Ovary (tissue), 3 donors: ENCODE data around the gene RPS25.

Experiments
- CTCF ChIP-seq, 3 donors: fragments of 450-650 bp in 2 of 3; fragments of 200-600 bp in 1 of 3; IDR thresholded peaks; one replicate each; pipeline versions ENCODE4 v1.5.1 to v1.8.0; 2016 to 2022; ENCODE audit warnings: antibody characterized with exemption in 3 of 3, mild to moderate bottlenecking in 1 of 3
- EP300 ChIP-seq: sonication (generic); formaldehyde crosslinking; IDR thresholded peaks from one replicate; pipeline ENCODE4 v1.6.1; 2017; ENCODE audit warnings: antibody characterized with exemption
- POLR2A ChIP-seq: fragments of 450-650 bp; IDR thresholded peaks from one replicate; pipeline ENCODE4 v1.6.1; 2017; ENCODE audit warnings: antibody characterized with exemption, mild to moderate bottlenecking, moderate library complexity
- donor health status: DM: no; HTN: no; CAD: no.

- no peak for TF ChIP-seq POLR2A
- no peak for TF ChIP-seq CTCF (IDR thresholded peaks at IDR 0.05)
- no peak for TF ChIP-seq EP300
Observed at GRCh38 chr11:119030029-119030328, 11.8 kb upstream of the RPS25 start.
